ENCODE results near the gene ALK.

DNA sequence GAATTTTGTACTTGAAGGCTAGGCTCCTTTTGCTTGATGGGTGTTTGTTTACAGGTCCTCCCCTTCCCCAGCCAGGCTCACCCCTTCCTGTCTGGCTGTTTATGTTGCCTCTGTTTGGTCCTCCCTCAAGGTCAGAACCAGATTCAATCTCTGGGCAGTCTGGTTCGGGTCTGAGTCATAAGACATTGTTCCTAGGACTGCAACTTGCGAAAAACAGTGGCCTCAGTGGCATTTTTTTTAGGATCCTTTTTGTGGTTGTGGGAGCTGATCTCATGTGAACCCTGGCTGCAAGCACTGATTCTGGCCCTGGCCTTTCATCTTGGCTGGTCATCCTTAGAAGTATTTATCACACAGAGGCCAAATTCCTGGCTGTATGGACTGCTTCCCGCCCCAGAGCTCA lies 435.8 kb downstream of the ALK start:
- TF ChIP-seq, protein P1, sequence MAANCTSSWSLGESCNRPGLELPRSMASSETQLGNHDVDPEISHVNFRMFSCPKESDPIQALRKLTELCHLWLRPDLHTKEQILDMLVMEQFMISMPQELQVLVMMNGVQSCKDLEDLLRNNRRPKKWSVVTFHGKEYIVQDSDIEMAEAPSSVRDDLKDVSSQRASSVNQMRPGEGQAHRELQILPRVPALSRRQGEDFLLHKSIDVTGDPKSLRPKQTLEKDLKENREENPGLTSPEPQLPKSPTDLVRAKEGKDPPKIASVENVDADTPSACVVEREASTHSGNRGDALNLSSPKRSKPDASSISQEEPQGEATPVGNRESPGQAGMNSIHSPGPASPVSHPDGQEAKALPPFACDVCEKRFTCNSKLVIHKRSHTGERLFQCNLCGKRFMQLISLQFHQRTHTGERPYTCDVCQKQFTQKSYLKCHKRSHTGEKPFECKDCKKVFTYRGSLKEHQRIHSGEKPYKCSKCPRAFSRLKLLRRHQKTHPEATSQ (tag by site-specific recombination; IDR thresholded peaks at IDR 0.05): no peak
- no peak for TF ChIP-seq HOXA7 (CRISPR knock-in tag; IDR thresholded peaks at IDR 0.05; ENCODE audit: borderline replicate concordance)
- TF ChIP-seq, protein P2, sequence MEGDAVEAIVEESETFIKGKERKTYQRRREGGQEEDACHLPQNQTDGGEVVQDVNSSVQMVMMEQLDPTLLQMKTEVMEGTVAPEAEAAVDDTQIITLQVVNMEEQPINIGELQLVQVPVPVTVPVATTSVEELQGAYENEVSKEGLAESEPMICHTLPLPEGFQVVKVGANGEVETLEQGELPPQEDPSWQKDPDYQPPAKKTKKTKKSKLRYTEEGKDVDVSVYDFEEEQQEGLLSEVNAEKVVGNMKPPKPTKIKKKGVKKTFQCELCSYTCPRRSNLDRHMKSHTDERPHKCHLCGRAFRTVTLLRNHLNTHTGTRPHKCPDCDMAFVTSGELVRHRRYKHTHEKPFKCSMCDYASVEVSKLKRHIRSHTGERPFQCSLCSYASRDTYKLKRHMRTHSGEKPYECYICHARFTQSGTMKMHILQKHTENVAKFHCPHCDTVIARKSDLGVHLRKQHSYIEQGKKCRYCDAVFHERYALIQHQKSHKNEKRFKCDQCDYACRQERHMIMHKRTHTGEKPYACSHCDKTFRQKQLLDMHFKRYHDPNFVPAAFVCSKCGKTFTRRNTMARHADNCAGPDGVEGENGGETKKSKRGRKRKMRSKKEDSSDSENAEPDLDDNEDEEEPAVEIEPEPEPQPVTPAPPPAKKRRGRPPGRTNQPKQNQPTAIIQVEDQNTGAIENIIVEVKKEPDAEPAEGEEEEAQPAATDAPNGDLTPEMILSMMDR (tag by site-specific recombination; IDR thresholded peaks at IDR 0.05): no peak
- no peak for TF ChIP-seq KLF1 (tag by site-specific recombination; IDR thresholded peaks at IDR 0.05)
- TF ChIP-seq KLF7 (tag by site-specific recombination; IDR thresholded peaks at IDR 0.05; ENCODE audit: borderline replicate concordance): no peak
- TF ChIP-seq BCL11A (tag by site-specific recombination; IDR thresholded peaks at IDR 0.05; ENCODE audit: low read depth): no peak

Data from HEK293 (cell line).